NCI-H2029 (cell line): ENCODE results near the gene ABCA7.
A peak's percentile ranks its signal among the peaks of the same experiment; 100 is the strongest.

Experiments used
- DNase-seq: peaks from one replicate; lab custom pipeline; 2025; lab: John Stamatoyannopoulos, UW

ABCA7 gene

GRCh38 chr19:1055886-1056620 lies 16.1 kb downstream of the ABCA7 start:
- no peak for DNase-seq

DNA sequence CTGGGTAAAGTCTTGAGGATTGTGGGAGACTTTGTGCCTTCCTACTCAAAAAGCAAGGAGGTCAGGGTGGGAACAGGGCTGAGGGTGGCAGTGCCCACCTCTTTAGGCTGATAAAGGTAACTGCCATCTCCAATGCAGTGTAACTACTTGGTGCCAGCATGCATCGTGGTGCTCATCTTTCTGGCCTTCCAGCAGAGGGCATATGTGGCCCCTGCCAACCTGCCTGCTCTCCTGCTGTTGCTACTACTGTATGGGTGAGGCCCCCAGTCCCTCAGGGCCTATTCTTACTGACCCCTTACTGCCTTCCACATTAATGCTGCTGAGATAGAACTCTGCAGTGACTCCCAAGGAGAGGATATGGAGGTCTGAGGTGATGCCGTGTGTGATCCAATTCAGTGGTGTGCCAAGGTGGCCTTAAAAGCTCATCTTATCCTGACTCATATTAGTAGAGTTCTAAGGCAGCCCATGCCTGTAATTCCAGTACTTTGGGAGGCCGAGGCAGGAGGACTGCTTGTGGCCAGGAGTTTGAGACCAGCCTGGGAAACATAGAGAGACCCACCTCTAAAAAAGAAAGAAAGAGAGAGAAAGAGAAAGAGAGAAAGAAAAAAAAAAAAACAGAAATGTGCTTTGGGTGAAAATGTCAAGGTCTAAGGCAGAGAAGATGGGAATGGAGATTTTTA lies 17.4 kb downstream of the ABCA7 start:
- no peak for DNase-seq

- DNase-seq = no peak
These were observed 18.2 kb downstream of the ABCA7 start for GRCh38 chr19:1058112-1058511.

GRCh38 chr19:1060689-1061088 lies 20.8 kb downstream of the ABCA7 start:
- no peak for DNase-seq

DNA sequence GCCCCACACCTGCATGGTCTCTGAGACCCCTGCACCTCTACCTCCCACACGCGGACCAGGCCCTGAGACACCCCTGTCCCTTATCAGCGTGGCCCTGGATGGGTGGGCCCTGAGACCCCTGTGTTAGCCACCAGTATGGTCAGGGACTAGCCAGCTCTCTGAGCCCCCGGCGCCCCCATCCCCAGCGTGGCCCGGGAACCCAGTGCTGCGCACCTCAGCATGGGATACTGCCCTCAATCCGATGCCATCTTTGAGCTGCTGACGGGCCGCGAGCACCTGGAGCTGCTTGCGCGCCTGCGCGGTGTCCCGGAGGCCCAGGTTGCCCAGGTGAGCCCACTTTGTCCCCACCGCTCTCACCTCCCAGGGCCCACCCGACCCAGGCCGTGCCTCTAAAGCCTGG lies 22.1 kb downstream of the ABCA7 start:
- no peak for DNase-seq

GRCh38 chr19:1062387-1063029 lies 22.6 kb downstream of the ABCA7 start:
- DNase-seq = no peak

- peak; percentile 45 for DNase-seq
These were observed 23.4 kb downstream of the ABCA7 start for GRCh38 chr19:1063030-1063908.

- peak; percentile 51 for DNase-seq
These were observed 24.2 kb downstream of the ABCA7 start for GRCh38 chr19:1063909-1064660.

DNA sequence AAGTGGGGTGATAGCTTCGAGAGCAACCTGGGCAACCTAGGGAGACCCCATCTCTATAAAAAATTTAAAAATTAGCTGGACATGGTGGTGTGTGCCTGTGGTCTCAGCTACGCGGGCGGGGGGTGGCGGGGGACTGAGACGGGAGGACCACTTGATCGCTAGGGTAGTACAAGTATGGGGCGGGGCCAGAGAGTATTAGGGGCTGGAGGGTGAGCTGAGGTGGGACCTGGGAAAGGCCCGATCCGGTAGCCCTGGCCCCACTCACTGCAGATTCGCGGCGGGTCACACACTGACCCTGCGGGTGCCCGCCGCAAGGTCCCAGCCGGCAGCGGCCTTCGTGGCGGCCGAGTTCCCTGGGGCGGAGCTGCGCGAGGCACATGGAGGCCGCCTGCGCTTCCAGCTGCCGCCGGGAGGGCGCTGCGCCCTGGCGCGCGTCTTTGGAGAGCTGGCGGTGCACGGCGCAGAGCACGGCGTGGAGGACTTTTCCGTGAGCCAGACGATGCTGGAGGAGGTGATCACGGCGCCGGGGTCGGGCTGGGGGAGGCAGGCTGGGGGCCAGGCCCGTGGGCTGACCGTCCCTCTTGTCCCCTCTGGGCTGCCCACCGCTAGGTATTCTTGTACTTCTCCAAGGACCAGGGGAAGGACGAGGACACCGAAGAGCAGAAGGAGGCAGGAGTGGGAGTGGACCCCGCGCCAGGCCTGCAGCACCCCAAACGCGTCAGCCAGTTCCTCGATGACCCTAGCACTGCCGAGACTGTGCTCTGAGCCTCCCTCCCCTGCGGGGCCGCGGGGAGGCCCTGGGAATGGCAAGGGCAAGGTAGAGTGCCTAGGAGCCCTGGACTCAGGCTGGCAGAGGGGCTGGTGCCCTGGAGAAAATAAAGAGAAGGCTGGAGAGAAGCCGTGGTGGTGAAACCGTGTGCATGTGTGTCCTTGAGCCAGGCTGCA lies 25.0 kb downstream of the ABCA7 start:
- peak; percentile 55 for DNase-seq

DNA sequence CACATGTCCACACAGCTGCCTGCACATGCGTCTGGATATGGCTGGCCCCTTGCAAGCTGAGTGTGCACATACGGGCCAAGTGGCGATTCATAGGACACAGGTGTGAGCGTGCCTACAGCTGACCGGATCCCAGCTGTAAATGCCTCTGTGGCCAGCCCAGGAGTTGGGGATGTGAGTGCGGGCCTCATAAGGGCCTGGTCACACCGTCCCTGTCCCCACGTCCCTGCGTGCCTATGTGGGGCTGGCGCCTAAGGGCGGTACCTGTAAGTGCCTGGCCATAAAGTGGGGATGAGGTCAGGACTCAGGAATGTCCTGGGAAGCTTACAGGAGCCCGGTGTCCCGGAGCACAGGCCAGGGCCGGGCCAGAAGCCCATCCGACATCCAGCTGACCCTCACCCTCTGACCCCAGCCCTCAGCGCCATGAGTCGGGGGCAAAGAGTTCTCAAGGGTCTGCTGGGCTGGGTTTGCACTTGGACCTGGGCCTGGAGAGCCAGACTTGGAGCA lies 25.8 kb downstream of the ABCA7 start:
- no peak for DNase-seq

DNA sequence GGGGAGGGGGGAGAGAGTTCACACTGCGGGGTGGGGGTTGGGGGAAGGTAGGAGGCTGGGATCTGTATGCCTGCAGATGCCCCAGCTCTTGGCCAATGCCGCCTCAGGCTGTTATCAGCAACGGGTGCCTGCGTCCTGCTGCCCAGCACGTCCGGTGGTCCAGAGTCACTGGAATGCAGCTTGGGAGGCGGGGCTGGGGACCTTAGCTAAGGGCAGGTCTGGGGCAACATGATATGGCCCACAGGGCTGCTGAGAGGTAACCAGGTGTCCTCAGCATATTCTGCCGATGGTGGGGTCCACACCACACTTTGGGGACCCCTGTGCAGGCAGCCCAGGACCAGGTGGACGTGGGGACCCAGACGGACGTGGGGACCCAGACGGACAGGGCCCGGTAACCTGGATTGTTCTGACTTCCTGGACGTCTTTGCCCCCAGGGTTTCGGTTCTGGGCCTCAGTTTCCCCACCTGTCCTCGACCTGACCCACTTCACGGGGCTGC lies 26.4 kb downstream of the ABCA7 start:
- DNase-seq = no peak

DNA sequence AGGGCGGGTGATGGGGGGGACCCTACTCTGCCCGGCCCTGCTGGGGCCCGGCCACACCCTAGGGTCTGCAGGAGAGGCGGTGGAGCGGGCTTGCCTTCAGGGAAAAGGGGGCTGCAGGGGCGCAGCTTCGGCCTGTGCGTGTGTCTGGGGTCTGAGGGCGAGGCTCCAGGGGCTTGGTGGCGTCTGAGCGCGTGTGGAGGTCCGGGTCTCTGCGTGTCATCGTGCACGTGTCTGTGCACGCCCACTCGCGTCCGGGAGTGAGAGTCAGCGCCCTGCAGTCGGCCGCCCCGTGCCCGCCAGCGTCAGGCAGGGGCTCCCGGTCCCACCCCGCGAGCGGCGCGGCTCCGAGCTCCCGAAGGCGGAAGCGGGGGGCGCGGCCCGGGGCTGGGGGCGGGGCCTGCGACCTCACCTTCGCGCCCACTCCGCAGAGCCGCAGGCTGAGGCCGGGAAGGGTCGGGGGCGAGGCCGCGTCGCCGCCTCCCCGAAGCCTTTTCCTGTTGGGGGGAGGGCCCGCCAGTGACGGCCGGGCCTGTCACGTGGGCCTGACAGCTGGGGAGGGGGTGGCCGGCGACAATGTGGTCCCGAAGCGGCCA lies 26.9 kb downstream of the ABCA7 start, which contains the start of gene ARHGAP45:
ARHGAP45 (plus strand) TSS at position 420 of the 593 bp plus-strand sequence. CDS start 239 bp downstream, outside the sequence.
- DNase-seq = no peak

DNA sequence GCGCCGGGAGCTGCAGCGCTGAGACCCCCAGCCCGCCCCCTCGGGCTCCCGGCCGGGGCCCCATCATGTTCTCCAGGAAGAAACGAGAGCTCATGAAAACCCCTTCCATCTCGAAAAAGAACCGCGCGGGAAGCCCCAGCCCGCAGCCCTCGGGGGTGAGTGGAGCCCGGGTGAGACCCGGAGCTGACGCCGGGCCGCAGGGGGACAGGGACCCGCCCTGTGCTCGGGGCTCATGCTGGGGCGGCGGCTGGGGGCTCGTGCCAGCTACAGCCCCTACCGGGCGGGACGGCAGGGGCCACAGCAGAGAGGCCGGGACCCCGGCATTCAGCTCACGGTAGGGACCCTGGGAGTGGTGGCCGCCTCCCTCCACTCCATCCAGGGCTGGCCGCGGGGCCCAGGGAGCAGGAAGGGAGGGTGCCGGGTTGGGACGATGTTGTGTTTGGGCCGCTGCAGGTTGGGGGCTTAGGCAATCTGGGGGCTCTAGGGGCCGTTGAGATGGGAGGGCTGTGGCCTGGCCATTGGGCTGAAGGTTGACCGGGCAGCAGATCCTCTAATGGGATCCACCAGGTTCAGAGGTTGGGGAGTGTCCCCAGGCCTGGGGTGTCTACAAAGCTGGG lies 27.5 kb downstream of the ABCA7 start:
- DNase-seq = no peak

DNA sequence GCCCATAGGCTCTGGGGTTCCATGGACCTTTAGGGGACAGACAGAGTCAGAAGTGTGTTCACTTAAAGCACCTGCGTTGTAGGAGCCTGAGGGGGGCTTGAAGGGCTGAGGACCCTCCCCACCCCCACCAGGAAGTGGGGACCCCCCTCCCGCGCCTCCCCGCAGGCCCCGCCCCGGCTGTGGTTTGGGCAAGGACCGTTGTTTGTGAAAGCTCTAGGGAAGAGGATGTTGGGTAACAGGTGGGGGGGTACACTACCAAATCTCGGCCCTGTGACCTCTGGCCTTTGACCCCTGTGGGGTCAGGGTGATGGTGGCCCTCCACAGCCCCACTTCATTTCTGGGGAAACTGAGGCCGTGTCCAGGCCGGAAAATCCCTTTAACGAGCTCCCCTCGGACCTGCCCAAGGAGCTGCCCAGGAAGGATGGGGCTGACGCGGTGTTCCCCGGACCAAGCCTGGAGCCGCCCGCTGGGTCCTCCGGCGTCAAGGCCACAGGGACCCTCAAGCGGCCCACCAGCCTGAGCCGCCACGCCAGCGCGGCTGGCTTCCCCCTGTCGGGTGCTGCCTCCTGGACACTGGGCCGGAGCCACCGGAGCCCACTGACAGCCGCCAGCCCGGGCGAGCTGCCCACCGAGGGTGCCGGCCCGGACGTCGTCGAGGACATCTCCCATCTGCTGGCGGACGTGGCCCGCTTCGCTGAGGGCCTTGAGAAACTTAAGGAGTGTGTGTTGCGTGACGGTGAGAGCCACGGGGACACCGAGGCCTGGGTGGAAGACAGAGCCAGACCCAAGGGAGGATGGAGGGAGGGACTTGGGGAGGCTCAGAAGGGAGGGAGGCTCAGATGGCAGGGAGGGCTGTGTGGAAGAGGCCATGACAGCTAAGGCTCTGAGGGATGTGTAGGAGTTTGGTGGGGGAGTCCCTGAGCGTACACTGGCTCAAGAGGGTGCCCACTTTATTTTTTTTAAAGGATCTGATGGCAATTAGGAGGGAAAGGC lies 28.4 kb downstream of the ABCA7 start:
- DNase-seq = no peak

DNA sequence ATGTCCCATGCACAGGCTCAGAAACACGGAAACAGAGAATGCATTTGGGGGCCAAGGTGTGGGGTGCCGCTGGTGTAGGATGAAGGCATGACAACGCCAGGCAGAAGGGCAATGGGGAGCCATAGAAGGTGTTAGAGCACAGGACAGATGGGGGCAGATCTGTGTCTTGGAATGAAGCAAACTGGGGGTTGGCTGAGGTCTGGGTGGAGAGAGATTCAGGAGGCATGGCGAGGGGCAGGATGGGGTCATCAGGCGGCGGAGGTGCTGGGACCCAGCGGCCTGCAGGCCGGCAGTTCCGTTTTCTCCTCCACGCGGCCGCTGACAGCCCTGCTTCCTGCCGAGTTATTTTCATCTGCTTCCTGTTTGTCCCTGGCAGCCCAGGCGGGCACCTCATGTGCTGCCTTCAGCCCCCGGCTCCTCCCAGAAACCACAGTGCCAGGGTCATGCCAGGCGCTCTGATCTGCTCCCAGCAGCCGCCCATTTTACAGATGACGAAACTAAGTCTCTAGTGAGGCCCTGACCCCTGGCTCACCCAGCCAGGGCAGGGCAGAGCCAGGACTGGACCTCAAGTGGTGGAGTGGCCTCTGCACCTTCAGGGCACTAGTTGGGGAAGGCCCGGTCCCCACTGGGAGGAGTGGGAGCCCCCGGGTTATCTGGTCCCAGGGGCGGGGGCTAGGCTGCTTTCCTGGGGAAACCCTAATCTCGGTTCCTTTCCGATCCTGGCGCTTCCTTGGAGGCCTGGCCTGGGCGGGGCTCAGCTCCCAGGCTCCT lies 29.3 kb downstream of the ABCA7 start:
- DNase-seq = peak; percentile 28

GRCh38 chr19:1070576-1070930 lies 30.6 kb downstream of the ABCA7 start:
- no peak for DNase-seq
